HG03097 (cell line): ENCODE results near the gene KDM4E.
"Not testable (repeated sequence)": the region's sequence is repeated elsewhere in the genome, so short reads cannot be mapped to it uniquely, and the experiment has no call there.

Experiments
- ATAC-seq: cut with Tn5 transposase; IDR thresholded peaks from one replicate; pipeline ENCODE4 v1.9.1; 2021; ENCODE audit not compliant: unreplicated experiment, low FRiP score

The KDM4E gene

DNA sequence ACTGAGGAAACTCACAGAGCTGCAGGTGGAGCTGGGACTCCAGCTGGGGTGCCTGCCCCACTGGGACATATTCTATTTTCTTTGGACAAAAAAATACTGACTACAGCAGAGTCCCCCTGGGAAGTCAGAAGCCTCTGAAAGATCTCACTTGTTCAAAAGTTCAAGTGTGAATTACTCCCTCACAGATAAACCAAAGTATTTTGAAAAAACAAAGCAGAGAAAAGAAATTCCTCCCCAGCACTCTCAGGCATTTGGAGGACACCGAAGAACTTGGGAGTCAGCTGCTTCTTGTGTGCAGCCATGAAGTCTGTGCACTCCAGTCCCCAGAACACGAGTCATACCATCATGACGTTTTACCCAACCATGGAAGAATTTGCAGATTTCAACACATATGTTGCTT, 24.1 kb downstream of the KDM4E start, which contains the start of gene KDM4F:
TSS of gene KDM4F (plus strand) at position 301 of the 400 bp plus-strand sequence.
- ATAC-seq = not testable (repeated sequence)

DNA sequence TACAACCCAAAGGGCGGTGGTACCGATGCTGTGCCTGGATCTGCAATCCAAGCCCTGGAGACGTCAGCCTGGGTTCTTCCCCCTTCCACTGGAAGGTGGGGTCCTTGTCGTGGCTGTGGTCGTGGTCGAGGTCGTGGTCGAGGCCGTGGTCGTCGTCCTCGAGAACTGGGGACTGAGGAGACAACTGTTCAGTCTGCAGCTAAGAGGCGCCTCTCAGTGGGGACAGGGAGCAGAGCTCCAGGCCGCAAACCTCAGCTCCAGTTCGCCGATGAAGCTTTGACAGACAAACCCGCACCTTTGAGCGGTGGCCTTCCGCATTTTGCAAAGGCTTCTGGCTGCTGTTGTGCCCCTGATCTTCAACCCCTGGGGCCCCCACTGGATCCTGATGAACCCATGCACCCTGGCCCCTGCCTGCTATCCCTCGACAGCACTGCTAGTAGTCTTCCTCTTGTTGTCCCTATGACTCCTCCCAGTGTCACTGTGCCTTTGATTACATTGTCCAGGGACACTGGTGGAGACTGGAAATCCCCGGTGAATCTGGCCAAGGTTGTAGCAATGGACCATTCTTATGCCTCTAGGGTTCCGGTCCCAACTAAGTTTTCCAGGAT, 25.6 kb downstream of the KDM4E start:
- ATAC-seq = no peak

DNA sequence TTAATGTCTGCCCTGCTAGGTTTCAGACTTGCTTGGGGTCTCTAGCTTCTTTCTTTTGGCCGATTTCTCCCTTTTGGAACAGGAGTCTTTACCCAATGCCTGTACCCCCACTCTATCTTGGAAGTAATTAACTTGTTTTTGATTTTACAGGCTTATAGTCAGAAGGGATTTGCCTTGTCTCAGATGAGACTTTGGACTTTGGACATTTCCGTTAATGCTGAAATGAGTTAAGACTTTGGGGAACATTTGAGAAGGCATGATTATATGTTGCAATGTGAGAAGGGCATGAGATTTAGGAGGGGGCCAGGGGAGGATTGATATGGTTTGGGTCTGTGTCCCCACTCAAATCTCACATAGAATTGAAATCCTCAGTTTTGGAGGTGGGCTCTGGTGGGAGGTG, 29.3 kb downstream of the KDM4E start:
- ATAC-seq = no peak

DNA sequence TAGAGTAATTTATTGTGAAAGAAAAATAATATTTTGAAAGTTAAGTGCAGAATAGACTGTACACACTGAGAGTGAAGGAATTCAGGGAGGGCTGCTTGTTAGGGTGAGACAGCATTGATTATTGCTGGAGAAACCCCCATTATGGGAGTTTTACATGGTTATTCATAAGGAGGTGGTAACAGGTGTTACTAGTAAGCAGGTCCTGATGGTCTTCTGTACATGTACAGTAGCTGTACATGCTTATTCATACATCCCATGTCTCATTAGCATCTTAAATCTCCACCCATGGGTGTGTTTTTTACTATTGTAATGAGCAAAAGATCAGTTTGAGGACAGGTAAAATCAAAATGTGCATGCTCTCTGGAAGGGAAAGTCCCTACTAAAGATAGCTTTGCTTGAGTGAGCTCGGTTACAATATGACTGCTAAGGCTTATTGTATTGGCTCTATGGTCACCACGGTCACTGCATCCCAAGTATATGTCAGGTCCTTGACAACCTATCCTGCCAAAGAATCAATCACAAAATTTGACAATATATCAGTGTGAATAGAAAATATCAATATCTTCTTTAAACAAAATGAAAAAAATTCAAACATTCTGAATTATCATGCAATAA, 30.3 kb downstream of the KDM4E start:
- peak; percentile 74 for ATAC-seq

DNA sequence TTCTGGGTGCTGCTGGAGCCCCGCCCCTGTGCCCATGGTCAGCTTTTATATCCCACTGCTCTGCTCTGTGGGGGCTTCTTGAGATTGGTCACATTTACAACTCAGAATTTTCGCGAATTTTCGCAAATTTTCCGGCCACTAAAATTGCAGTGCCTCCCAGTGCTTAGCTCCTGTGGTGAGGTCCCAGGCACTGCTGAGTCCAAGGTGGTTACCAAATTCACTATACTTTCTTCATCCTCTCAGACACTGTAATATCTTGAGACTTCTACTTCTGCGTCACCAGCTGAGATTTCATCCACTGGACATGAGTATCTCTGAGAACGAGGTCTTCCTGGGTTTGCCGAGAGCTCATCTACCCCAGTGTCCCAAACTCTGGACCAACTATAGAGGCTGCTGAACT, 32.9 kb downstream of the KDM4E start:
- no peak for ATAC-seq

DNA sequence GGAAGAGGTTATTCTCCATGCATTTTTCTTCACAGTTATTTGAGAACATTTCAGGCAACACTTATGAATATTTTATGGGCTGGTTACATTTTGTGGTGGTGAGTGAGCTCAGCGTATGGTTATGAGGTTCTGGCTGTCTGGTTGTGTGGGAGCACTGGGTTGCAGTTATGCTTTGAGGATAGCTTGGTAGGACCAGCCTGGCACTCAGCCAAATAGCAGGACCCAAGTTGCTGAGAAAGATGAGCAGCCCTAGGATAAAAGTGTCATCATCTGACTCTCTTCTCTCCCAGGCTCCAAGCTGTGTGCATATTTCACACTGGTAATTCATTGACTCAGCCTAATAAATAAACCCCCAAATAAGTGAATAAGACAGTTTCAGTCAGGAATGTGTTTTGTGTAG, 33.6 kb downstream of the KDM4E start:
- ATAC-seq = no peak

DNA sequence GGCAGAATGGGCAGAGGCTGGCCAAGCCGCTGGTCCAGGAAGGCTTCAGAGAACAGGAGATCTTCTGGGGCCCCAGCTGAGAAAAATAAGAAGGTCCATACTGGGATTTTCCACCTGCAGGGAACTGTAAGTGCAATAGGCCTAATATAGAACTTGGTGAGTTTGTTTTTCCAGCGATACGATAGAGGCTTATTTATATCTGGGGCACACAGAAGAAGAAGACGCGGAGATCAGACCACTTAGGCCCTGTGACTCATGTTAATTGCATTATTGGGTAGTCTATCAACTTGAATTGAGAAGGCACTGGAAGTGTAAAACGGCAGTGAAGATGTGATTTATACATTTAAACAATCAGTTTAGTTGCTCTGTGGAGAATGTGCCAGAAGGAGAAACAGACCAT, 34.0 kb downstream of the KDM4E start:
- no peak for ATAC-seq

DNA sequence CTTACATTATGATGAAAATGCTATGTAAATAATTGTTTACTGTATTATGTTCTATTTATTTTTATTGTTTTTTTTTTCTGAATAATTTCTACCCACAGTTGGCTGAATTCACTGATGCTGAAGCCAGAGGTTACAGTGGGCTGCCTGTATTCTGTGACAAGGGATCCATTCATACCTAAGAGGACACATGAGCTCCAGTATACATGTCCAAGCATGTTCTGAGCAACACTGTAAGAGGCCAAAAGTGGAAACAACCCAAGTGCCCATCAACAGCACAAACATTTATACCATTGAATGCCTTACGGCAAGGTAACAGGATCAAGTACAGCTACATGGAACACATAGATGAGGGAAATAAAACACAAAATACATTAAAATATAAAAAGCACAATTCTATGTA, 40.3 kb downstream of the KDM4E start:
- ATAC-seq = no peak

DNA sequence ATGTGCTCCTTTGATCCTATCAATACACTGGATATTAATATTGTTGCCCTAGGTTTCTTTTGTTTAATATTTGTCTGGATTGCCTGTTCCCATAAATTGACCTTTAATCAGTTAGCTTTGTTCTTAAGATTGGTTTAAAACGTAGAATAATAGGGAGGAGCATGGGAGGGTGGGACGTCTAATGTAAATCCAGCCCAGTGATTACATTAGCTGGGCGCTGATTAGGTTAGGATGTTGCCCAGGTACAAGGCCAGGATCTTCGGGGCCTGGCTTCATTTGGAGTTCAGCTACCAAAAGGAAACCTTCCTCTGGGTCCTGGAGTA, 41.6 kb downstream of the KDM4E start, which contains the start of gene SRSF8:
TSS of gene SRSF8 (plus strand) at position 204 of the 323 bp plus-strand sequence. CDS start 308 bp downstream, outside the sequence.
- peak; percentile 33 for ATAC-seq

DNA sequence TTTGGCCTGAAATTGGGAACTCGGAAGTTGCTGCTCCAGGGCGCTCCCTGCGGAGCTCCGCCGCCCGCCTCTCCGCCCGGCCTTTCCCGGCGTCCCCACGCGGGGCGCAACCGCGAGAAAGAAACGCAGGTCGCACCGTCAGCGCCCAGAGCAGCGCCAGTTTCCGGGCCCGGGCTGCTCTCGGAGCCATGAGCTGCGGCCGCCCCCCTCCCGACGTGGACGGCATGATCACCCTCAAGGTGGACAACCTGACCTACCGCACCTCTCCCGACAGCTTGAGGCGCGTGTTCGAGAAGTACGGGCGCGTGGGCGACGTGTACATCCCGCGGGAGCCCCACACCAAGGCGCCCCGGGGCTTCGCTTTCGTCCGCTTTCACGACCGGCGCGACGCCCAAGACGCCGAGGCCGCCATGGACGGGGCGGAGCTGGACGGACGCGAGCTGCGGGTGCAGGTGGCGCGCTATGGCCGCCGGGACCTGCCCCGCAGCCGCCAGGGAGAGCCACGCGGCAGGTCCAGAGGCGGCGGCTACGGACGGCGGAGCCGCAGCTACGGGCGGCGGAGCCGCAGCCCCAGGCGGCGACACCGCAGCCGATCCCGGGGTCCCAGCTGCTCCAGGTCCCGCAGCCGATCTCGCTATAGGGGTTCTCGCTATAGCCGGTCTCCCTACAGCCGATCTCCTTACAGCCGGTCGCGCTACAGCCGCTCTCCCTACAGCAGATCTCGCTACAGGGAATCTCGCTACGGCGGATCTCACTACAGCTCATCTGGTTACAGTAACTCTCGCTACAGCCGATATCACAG, 42.2 kb downstream of the KDM4E start:
- ATAC-seq = peak; percentile 69

DNA sequence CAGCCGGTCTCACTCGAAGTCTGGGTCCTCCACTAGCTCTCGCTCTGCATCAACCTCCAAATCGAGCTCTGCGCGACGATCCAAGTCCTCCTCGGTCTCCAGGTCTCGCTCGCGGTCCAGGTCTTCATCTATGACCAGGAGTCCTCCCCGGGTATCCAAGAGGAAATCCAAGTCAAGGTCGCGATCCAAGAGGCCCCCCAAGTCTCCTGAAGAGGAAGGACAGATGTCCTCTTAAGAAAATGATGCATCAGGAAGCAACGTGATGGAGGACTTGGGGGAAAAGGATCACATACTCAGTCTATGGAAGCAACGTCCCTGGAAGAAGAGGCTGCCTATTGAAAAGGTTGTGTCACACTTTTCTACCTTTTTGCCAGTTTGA, 42.8 kb downstream of the KDM4E start:
- ATAC-seq = no peak

DNA sequence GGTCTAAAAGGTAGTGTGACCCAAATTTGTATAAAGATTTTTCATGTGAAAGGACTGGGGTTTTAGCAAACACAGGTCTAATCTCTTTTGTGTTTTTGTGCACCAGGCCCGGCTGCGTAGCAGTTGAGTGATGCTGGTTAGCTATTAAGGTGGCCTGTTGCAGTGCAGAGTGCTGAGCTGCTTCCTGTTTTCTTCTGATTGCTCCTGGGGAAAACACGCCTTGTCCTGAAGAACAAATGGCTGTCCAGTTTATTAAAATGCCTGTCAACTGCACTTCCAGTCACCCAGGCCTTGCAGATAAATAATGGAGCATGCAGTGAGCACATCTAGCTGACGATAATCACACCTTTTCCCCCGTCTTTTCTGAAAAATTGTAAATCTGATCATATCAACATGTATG, 43.5 kb downstream of the KDM4E start:
- peak; percentile 62 for ATAC-seq

DNA sequence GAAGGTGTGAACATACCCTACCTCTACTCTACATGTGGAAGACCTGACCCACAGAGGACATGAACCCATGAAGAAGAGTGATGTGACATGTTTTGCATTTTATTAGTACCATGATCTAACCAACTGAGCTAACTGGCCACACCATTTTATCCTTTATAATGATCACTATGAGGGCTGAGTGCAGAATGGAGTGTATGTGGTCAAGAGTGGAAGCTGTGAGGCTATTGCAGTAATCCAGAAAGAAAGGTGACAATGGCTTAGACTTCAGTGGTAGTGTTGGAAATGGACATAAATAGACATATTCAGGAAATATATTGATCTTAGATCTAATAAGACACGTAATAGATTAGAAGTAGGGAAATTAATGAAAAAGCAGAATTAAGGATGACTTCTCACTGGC, 45.4 kb downstream of the KDM4E start:
- ATAC-seq = no peak

DNA sequence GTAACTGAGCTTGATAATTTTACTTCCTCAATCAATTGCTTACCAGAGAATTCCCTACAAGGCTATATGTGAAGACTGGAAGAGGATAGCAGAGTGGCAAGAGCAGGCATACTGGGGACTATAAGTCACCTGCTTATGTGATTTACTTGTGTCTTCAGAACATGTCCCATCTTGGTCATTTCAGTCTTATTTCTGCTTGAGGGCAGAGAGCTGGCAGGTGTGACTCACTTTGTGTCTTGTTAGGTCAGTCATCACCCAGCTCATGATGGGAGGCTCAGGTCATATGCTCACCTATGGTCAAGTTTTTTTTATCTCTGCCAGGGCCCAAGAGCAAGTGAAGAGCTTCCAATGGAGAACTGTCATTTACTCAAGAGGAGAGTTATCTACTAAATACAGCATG, 47.9 kb downstream of the KDM4E start:
- no peak for ATAC-seq

DNA sequence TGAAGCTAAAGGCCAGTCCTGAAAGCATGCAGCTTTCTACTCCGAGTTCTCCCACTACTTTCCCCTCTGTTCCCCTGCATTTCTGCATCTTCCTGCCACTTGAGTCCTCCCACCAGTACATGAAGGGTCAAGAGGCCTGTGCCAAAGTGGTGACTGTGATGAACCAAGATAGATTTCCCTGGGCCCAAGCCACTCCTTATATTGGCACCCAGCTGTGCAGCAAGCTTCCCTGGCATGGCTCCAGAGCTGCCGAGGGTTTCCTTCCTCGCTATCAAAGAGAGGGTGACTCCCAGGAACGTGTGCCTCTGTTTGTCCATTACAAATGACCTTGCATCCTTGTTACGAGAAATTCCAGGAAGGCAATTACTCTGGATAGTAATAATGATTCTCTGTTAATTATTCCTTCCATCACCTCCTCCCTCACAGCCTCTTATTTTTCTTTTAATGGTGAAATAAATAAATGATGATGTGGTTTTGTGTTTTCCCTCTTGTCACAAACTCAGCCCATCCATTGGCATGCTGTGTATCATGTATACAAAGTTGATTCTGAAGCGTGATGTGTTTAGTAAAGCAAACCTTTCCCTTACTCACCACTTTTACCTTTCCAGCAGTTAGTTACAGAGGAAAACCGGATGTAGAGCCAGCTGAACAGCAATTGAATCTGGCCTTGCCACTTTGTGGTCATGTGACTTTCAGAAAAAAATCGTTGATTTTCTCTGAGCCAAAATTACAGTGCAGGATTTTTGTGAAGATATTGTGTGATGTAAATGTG, 49.9 kb downstream of the KDM4E start:
- no peak for ATAC-seq

DNA sequence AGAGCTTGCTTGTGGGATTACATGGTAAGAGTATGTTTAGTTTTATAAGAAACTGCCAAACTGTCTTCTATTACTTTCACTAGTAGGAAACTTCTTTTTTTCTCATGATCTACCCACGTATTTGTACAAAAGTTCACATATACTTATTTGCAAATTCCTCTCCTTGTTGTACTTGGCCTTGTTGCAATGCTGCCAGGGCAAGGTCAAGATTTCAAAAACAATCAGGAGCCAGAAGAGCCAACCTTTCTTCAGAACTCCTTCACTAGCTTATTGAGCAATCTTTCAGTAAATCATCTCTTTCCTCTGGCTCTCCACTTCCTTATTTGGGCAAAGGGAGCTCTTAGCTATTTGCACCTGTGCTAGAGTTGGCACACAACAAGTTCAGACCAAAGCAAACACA, 51.4 kb downstream of the KDM4E start:
- peak; percentile 46 for ATAC-seq

DNA sequence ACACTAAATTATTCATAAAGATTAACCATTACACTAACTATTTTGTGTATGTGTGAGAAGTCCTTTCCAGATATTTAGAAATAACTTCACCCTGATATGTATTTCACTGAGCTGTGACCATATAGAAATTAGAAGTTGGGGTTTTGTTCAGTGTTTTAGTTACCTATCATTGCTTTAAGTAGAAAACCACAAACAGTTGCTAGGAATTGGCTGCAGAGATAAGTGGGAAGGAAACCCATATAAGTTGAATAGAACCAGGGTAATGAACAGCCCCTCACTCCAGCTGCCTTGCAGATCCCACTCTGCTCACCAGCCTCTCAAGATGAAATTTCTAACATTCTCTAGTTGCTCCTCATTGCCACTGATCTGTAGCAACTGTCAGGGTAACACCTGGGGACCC, 51.9 kb downstream of the KDM4E start:
- no peak for ATAC-seq
